ENCODE measurements around the gene CTXN1.

DNA sequence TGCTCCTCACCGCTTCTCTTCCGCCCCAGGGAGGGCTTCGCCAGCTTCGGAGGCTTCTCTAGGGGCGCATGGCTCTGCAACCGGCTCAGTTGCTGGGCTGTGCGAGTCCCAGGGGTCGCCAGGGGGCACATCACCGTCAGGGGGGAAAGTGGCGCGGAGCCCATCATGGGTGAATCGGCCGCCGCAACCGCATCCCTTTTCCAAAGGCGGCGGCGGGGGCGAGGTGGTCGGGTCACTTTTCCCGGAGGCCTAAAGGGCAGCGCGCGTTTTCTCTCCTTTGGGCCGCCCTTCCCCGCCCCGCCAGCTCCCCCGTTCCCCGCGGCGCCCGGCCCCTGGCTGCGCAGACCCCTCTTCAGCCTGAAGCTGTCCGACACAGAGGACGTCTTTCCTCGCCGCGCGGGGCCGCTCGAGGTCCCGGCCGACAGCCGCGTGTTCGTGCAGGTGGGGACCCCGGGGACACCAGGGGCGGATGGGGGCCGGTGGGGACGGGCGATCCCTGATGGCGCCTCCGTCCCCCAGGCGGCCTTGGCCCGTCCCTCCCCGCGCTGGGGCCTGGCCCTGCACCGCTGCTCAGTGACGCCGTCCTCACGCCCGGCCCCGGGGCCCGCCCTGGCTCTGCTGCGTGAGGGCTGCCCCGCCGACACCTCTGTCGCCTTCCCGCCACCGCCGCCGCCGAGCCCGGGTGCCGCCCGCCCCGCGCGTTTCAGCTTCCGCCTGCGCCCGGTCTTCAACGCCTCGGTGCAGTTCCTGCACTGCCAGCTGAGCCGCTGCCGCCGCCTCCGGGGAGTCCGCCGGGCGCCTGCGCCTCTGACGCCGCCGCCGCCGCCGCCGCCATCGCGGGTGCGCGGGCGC is 9.6 kb downstream of the CTXN1 start:
- no peak for TF ChIP-seq POLR2AphosphoS5 (IDR thresholded peaks at IDR 0.05)
- no peak for TF ChIP-seq POLR2A (IDR thresholded peaks at IDR 0.05)

Data from prostate gland (tissue), 1 donor.